SJSA1 (cell line): ENCODE data around the gene PAX9. TPM values are rescaled to one million over a fixed set of nuclear protein-coding genes. Genes with fewer than 3 reads are reported as not detected.

Source experiments
- DNase-seq, 2 experiments: peaks; one replicate each; pipeline ENCODE4 v3.0.0-alpha.2; 2015 to 2020; ENCODE audit warnings: low spot score in 2 of 2, low read depth in 1 of 2
- H3K27ac ChIP-seq: fragments of 250-450 bp; sonication (Bioruptor Pico); 2 replicates; pipeline ENCODE4 v1.5.1; 2020; ENCODE audit warnings: mild to moderate bottlenecking, moderate library complexity
- H3K27me3 ChIP-seq: fragments of 250-450 bp; sonication (Bioruptor Pico); replicated peaks from 2 replicates; pipeline ENCODE4 v1.5.1; 2020; ENCODE audit warnings: mild to moderate bottlenecking, moderate library complexity
- H3K36me3 ChIP-seq: fragments of 250-450 bp; sonication (Bioruptor Pico); 2 replicates; pipeline ENCODE4 v1.5.1; 2020; ENCODE audit warnings: mild to moderate bottlenecking
- H3K4me1 ChIP-seq: fragments of 250-450 bp; sonication (Bioruptor Pico); replicated peaks from 2 replicates; pipeline ENCODE4 v1.6.1; 2021; ENCODE audit warnings: mild to moderate bottlenecking
- H3K4me3 ChIP-seq: fragments of 250-450 bp; sonication (Bioruptor Pico); 2 replicates; pipeline ENCODE4 v1.5.1; 2020; ENCODE audit warnings: mild to moderate bottlenecking
- H3K9me3 ChIP-seq: fragments of 250-450 bp; sonication (Bioruptor Pico); replicated peaks from 2 replicates; pipeline ENCODE4 v1.5.1; 2020; ENCODE audit warnings: mild to moderate bottlenecking
- total RNA-seq: library from RNA; depleted of rRNA; stranded (reverse); fragments of >200 nt; shearing (Covaris generic); gene quantifications from 2 replicates; pipeline ENCODE4 v1.2.3, GENCODE V29; 2014; rRNA removed

PAX9 gene
- total RNA-seq: 1.0 and 3.8 TPM in 2 replicates

- H3K27me3 ChIP-seq: no peaks in the 10 kb centered on the region
- peak within 1 kb of the TSS; percentile 38 for H3K27ac ChIP-seq
- H3K4me1 ChIP-seq: peaks cover 22% of the 10 kb centered on the region
- peak; percentile 91 to 93 for DNase-seq
- H3K4me3 ChIP-seq: peak within 1 kb of the TSS; percentile 52
- H3K9me3 ChIP-seq: no peaks in the 10 kb centered on the region
- H3K36me3 ChIP-seq: peaks cover 20% of the 10 kb centered on the region
Observed at GRCh38 chr14:36661506-36662257, at the start of gene PAX9. Gene PAX9 (plus strand): TSS chr14:36661860. CDS start chr14:36662090, 230 bp downstream.

GRCh38 chr14:36617824-36618223 lies 43.8 kb upstream of the PAX9 start:
- no peaks in the 10 kb centered on the region for H3K36me3 ChIP-seq
- no peaks in the 10 kb centered on the region for H3K9me3 ChIP-seq
- H3K4me1 ChIP-seq: no peaks in the 10 kb centered on the region
- no peak overlapping the region for H3K27ac ChIP-seq
- no peak overlapping the region for H3K4me3 ChIP-seq
- DNase-seq: no peak
- no peaks in the 10 kb centered on the region for H3K27me3 ChIP-seq

- Histone ChIP-seq H3K27me3 (no peaks in the 10 kb centered on the region), H3K27ac (no peak overlapping the region), H3K9me3 (no peaks in the 10 kb centered on the region), H3K4me3 (no peak overlapping the region), H3K36me3 (no peaks in the 10 kb centered on the region), H3K4me1 (no peaks in the 10 kb centered on the region)
- DNase-seq: no peak
Observed at GRCh38 chr14:36618641-36619040, 43.0 kb upstream of the PAX9 start.

- H3K27ac ChIP-seq: no peak overlapping the region
- H3K27me3 ChIP-seq: no peaks in the 10 kb centered on the region
- H3K4me3 ChIP-seq: no peak overlapping the region
- H3K4me1 ChIP-seq: no peaks in the 10 kb centered on the region
- H3K9me3 ChIP-seq: no peaks in the 10 kb centered on the region
- no peak for DNase-seq
- H3K36me3 ChIP-seq: no peaks in the 10 kb centered on the region
Observed at GRCh38 chr14:36619131-36619530, 42.5 kb upstream of the PAX9 start.

GRCh38 chr14:36619853-36620252 lies 41.8 kb upstream of the PAX9 start:
- H3K27me3 ChIP-seq: no peaks in the 10 kb centered on the region
- H3K27ac ChIP-seq: no peak overlapping the region
- no peak overlapping the region for H3K4me3 ChIP-seq
- no peaks in the 10 kb centered on the region for H3K4me1 ChIP-seq
- DNase-seq: no peak
- H3K9me3 ChIP-seq: no peaks in the 10 kb centered on the region
- no peaks in the 10 kb centered on the region for H3K36me3 ChIP-seq

- H3K27ac ChIP-seq: no peak overlapping the region
- no peaks in the 10 kb centered on the region for H3K27me3 ChIP-seq
- no peaks in the 10 kb centered on the region for H3K4me1 ChIP-seq
- no peaks in the 10 kb centered on the region for H3K9me3 ChIP-seq
- H3K36me3 ChIP-seq: no peaks in the 10 kb centered on the region
- DNase-seq: no peak
- no peak overlapping the region for H3K4me3 ChIP-seq
Observed at GRCh38 chr14:36625014-36625413, 36.6 kb upstream of the PAX9 start.

GRCh38 chr14:36625436-36625835 lies 36.2 kb upstream of the PAX9 start:
- no peak for DNase-seq
- Histone ChIP-seq H3K4me3 (no peak overlapping the region), H3K9me3 (no peaks in the 10 kb centered on the region), H3K4me1 (no peaks in the 10 kb centered on the region), H3K27me3 (no peaks in the 10 kb centered on the region), H3K27ac (no peak overlapping the region), H3K36me3 (no peaks in the 10 kb centered on the region)

GRCh38 chr14:36626151-36626550 lies 35.5 kb upstream of the PAX9 start:
- H3K27ac ChIP-seq: no peak overlapping the region
- no peaks in the 10 kb centered on the region for H3K9me3 ChIP-seq
- no peaks in the 10 kb centered on the region for H3K27me3 ChIP-seq
- DNase-seq: no peak
- H3K36me3 ChIP-seq: no peaks in the 10 kb centered on the region
- no peaks in the 10 kb centered on the region for H3K4me1 ChIP-seq
- H3K4me3 ChIP-seq: no peak overlapping the region

GRCh38 chr14:36627981-36628380 lies 33.7 kb upstream of the PAX9 start:
- Histone ChIP-seq H3K27ac (no peak overlapping the region), H3K4me3 (no peak overlapping the region), H3K27me3 (no peaks in the 10 kb centered on the region), H3K4me1 (no peaks in the 10 kb centered on the region), H3K36me3 (no peaks in the 10 kb centered on the region), H3K9me3 (no peaks in the 10 kb centered on the region)
- no peak for DNase-seq

GRCh38 chr14:36633580-36633979 lies 28.1 kb upstream of the PAX9 start:
- H3K36me3 ChIP-seq: no peaks in the 10 kb centered on the region
- H3K4me3 ChIP-seq: no peak overlapping the region
- no peaks in the 10 kb centered on the region for H3K9me3 ChIP-seq
- H3K27ac ChIP-seq: no peak overlapping the region
- DNase-seq: no peak
- H3K27me3 ChIP-seq: no peaks in the 10 kb centered on the region; the same call in 1 of the 2 replicates
- H3K4me1 ChIP-seq: no peaks in the 10 kb centered on the region

- H3K9me3 ChIP-seq: 0 out of 2 replicates have a peak, but pooled peaks cover 3% of the 10 kb centered on the region
- peaks cover 14% of the 10 kb centered on the region for H3K4me1 ChIP-seq
- H3K27ac ChIP-seq: no peak overlapping the region
- DNase-seq: peak in 1 of 2 experiments; percentile 5
- peak overlapping the region; percentile 39 for H3K4me3 ChIP-seq
- H3K36me3 ChIP-seq: no peaks in the 10 kb centered on the region
- peaks cover 19% of the 10 kb centered on the region for H3K27me3 ChIP-seq
Observed at GRCh38 chr14:36646664-36647416, 14.8 kb upstream of the PAX9 start.

GRCh38 chr14:36647417-36647823 lies 14.2 kb upstream of the PAX9 start:
- Histone ChIP-seq H3K27ac (no peak overlapping the region), H3K4me1 (peaks cover 14% of the 10 kb centered on the region), H3K27me3 (peaks cover 19% of the 10 kb centered on the region), H3K9me3 (0 out of 2 replicates have a peak, but pooled peaks cover 3% of the 10 kb centered on the region), H3K36me3 (no peaks in the 10 kb centered on the region), H3K4me3 (peak overlapping the region; percentile 39)
- DNase-seq: peak in 1 of 2 experiments; percentile 10

- Histone ChIP-seq H3K4me1 (peaks cover 14% of the 10 kb centered on the region), H3K36me3 (no peaks in the 10 kb centered on the region), H3K4me3 (peak overlapping the region; percentile 39), H3K9me3 (0 out of 2 replicates have a peak, but pooled peaks cover 3% of the 10 kb centered on the region), H3K27me3 (peaks cover 20% of the 10 kb centered on the region), H3K27ac (no peak overlapping the region)
- peak; percentile 55 to 63 for DNase-seq
Observed at GRCh38 chr14:36647824-36648753, 13.6 kb upstream of the PAX9 start.
